Measurements from ENCODE around the gene EXOC2.
A peak's percentile ranks its signal among the peaks of the same experiment; 100 is the strongest.
"Not testable (repeated sequence)": the region's sequence is repeated elsewhere in the genome, so short reads cannot be mapped to it uniquely, and the experiment has no call there.

The EXOC2 gene

GRCh38 chr6:641225-641985, 51.5 kb downstream of the EXOC2 start:
- no peak for DNase-seq (ENCODE audit: low spot score)
- no peak for FAIRE-seq

DNA sequence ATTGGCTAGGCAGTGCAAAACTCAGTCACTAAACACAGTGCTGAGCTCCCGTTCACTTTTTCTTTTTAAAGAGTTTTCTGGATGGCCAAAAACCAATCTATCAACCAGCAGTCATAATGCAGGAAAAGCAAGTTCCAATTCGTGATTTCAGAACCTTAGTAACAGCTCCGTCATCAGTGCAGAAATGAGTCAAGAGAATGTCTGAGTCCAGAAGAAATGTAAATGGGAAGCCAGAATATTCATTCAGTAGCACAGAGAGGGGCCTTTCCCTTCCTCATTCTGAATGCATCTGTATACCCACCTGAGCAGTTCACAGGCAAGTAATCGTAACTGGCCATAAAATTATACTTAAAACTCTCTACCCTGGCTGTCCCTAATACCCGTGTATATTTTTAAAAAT, 56.5 kb downstream of the EXOC2 start:
- FAIRE-seq (no peak), DNase-seq (ENCODE audit: low spot score) (no peak)

DNA sequence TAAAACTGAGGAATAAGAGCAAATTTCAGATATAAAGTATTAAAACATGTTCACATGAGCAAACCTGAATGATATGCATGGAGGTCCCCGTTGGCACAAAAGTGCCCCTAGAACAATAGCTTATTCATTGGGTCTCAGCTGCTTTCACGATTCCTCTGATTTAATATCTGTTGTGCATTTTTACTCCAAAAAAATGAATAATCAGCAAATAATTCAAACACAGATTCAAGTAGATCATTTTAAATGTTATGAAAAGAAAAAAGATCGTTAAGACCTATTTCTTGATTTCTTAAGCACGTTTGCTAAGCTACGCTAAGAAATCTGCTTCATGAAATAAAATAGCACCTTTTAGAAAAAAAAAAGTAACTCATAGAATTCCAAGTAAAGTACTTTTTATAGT, 57.7 kb downstream of the EXOC2 start:
- FAIRE-seq (no peak), DNase-seq (ENCODE audit: low spot score) (no peak)

GRCh38 chr6:633611-634010, 59.3 kb downstream of the EXOC2 start:
- FAIRE-seq (no peak), DNase-seq (ENCODE audit: low spot score) (no peak)

DNA sequence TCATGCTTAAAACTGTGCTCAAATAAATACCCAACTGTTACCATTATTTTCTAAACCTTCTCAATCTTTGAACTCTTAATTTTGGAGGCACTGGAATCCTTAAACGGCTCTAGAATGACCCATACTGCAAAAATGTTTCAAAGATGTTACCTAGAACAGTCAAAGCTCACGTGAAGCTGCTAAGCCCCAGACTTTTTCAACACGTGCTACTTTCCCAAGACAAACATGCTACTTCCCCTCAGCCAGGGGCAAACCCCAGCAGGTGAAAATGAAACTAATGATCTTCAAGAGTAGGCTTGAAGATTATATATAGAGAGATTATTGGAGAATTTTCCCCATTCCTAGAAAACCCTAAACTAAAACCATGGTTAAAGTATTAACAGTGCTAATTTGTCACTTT, 64.2 kb downstream of the EXOC2 start:
- no peak for FAIRE-seq
- DNase-seq (ENCODE audit: low spot score), result no peak

DNA sequence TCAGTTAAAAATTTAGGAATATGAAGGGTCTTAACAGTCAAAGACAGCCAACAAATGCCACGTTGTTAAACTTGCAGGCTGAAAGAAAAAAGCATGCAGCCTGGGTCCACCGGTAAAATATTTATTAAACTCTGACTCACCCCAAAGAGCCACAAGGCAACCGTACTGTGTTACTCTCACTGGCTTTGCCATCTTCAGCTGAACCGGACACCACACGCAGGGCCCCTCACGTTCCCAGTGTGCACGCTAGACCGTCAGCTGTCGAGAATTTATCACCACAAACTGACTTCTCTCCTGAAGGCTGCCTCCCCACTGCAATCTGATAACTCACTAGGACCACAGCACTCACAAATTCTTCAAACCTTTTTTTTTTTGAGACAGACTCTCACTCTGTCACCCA, 66.7 kb downstream of the EXOC2 start:
- peak; percentile 81 for DNase-seq (ENCODE audit: low spot score)
- peak; percentile 84 for FAIRE-seq

- FAIRE-seq (no peak), DNase-seq (ENCODE audit: low spot score) (no peak)
Measured at GRCh38 chr6:624979-625378, 68.0 kb downstream of the EXOC2 start.

DNA sequence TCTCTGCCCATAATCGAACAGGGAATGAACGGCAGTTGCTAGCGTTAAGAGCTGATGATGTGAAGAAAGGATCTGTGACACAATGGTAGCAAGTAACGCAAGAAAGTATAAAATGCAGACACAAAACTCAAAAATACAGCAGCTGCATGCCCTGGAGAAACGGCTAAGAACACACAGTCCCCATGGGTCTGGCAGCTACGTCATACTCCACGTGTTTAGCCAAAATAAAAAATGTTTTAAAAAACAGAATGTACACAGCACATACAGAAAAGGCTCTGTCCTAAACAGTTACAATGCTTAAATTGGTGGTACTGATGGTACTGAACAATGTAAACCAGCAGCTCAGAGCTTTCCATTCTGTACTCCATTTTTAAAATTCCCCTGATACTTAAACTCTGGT, 70.5 kb downstream of the EXOC2 start:
- FAIRE-seq, result no peak

GRCh38 chr6:621931-622330, 71.0 kb downstream of the EXOC2 start:
- DNase-seq (ENCODE audit: low spot score) (no peak), FAIRE-seq (no peak)

More for the DNA sequence above, 70.5 kb downstream of the EXOC2 start:
- no peak for DNase-seq (ENCODE audit: low spot score)

- DNase-seq (ENCODE audit: low spot score) (no peak), FAIRE-seq (no peak)
Measured at GRCh38 chr6:620950-621349, 72.0 kb downstream of the EXOC2 start.

- FAIRE-seq (no peak), DNase-seq (ENCODE audit: low spot score) (no peak)
Measured at GRCh38 chr6:620166-620565, 72.8 kb downstream of the EXOC2 start.

DNA sequence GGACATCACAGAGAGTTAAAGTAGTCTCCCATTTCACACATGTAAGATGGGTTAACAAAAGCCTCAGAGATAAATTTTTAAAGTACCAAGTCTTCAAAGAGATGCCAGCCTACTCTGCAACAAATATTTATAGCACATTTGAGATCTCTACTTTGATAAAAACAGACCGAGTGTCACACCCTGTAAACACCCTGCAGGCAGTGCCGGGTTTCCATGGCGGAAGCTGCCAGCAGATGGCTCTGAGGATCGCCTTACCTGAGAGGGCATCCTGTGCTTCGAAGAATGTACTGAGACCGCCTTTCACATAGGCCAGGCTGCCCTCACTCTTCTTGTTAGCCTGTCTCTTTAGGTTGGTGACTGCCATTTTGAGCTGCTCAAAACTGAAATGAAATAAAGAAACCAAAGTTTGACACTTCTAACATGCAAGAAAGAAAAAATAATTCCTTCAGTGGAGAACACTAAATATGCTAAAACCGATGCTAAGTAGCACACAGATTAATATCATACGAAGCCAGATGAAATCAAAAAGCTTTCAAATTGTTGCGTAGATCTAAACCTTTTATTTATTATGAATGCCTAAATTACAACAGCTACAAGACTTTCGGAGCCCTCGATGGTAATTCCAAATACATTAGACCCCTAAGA, 75.4 kb downstream of the EXOC2 start:
- FAIRE-seq, result no peak

GRCh38 chr6:613981-614380, 79.0 kb downstream of the EXOC2 start:
- FAIRE-seq, result no peak
- DNase-seq (ENCODE audit: low spot score), result no peak

More for the DNA sequence above, 75.4 kb downstream of the EXOC2 start:
- no peak for DNase-seq (ENCODE audit: low spot score)

DNA sequence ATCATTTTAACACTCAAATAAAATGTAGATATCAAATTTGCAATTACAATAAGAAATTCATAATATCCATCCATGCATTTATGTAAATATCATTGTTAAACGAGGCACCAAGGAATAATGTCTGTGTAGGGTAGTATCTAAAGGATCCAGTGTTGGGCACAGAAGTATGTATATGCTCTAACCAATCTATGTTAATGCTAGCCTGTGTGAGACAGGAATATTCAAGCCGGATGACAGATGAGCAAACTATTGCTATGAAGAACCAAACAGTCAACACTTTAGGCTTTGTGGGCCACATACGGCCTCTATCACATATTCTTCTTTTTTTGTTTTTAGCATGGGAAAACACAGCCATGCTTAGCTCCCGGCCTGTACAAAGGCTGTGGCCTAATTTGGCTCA, 81.0 kb downstream of the EXOC2 start:
- FAIRE-seq, result no peak

GRCh38 chr6:610882-611281, 82.1 kb downstream of the EXOC2 start:
- FAIRE-seq (no peak), DNase-seq (ENCODE audit: low spot score) (no peak)

More for the DNA sequence above, 81.0 kb downstream of the EXOC2 start:
- no peak for DNase-seq (ENCODE audit: low spot score)

GRCh38 chr6:609905-610304, 83.0 kb downstream of the EXOC2 start:
- DNase-seq (ENCODE audit: low spot score), result no peak
- FAIRE-seq, result no peak

DNA sequence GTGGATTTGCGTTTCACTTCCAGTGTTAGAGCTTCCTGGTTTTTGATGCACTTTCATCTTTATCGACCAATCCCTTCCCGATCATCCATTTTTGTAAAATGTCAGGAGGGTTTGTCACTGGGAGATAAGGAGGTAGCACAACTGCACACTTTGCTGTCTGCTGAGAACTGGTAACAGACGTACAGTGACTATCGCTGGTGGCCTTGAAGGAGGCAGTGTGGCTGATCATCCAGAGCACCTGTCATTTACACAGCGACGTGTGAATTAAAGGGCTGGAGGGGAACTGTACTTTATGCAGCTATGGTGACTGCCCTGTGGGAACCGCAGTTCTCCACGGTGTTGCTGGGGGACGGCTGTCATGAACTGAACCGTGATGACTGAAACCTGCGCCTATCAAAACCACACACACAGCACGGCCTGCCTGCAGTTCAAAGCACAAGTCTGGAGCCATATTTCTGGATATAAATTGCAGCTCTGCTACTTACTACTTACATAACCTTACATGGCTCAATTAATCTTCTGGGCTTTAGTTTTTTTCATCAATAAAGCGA, 86.0 kb downstream of the EXOC2 start:
- DNase-seq (ENCODE audit: low spot score) (no peak), FAIRE-seq (no peak)

DNA sequence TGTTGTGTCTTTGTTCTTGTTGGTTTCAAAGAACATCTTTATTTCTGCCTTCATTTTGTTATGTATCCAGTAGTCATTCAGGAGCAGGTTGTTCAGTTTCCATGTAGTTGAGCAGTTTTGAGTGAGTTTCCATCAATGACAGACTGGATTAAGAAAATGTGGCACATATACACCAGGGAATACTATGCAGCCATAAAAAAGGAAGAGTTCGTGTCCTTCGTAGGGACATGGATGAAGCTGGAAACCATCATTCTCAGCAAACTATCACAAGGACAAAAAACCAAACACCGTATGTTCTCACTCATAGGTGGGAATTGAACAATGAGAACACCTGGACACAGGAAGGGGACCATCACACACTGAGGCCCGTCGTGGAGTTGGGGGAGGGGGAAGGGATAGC, 87.0 kb downstream of the EXOC2 start:
- not testable (repeated sequence) for DNase-seq (ENCODE audit: low spot score); FAIRE-seq

GRCh38 chr6:604579-604978, 88.4 kb downstream of the EXOC2 start:
- DNase-seq (ENCODE audit: low spot score), result no peak
- no peak for FAIRE-seq

DNA sequence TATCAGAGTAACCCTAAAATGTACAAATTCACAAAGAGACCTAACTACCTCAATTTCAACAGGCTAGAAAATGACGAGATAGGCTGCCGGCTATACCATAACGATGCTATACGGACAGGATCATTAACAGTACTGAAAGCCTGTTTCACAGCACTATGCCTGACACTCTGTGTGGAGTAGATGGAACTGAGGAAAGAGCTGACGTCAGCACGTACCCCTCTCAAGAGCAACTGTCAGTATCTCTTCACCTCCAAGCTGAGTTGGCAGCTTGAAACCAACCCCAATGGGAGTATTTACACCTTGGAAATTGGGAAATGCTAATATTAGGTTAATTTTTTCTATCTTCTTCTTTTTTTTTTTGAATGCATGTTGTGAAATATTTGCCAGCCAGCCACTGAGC, 89.7 kb downstream of the EXOC2 start:
- DNase-seq (ENCODE audit: low spot score) (no peak), FAIRE-seq (no peak)

- FAIRE-seq, result no peak
- DNase-seq (ENCODE audit: low spot score), result no peak
Measured at GRCh38 chr6:599576-600448, 93.1 kb downstream of the EXOC2 start.

DNA sequence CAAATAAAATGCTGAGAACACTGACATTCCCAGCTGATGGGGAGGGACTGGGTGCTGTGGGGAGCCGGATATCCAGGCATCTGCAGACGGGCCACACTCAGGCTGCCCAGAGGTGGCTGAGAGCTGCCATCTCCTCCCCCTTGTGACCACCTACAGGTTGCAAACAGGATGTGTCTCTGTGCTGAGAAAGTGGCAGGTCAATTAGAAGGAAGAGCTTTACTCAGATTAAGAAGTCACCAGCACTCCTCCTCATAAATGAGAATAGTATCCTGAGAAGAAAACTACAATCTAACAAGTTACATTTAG, 99.1 kb downstream of the EXOC2 start:
- no peak for FAIRE-seq
- DNase-seq (ENCODE audit: low spot score), result no peak

Measured in RCC 7860 (cell line).